Trophoblast cell (in vitro differentiated cells and primary cell): Measurements from ENCODE around the gene HERPUD2.

Experiments
- DNase-seq, 2 donors: peaks; one replicate each; pipeline ENCODE4 v3.0.0-alpha.2; 2016
- H2AFZ ChIP-seq: 2 replicates; pipeline ENCODE4 v1.6.1; 2013; ENCODE audit warnings: low read length, moderate library complexity, mild to moderate bottlenecking; ENCODE audit not compliant: insufficient read depth, poor library complexity
- H2AK5ac ChIP-seq: 2 replicates; pipeline ENCODE4 v1.6.1; 2013; ENCODE audit warnings: mild to moderate bottlenecking, low read length
- H2BK120ac ChIP-seq: 2 replicates; pipeline ENCODE4 v1.6.1; 2013; ENCODE audit warnings: low read length, mild to moderate bottlenecking, moderate library complexity; ENCODE audit not compliant: insufficient read depth, poor library complexity
- H2BK12ac ChIP-seq: 2 replicates; pipeline ENCODE4 v1.6.1; 2013; ENCODE audit warnings: mild to moderate bottlenecking, low read length, moderate library complexity
- H2BK5ac ChIP-seq: 2 replicates; pipeline ENCODE4 v1.6.1; 2013; ENCODE audit warnings: low read length, low read depth, moderate library complexity, mild to moderate bottlenecking; ENCODE audit not compliant: poor library complexity
- H3K14ac ChIP-seq: 2 replicates; pipeline ENCODE4 v1.6.1; 2013; ENCODE audit warnings: mild to moderate bottlenecking, low read length
- H3K18ac ChIP-seq: 2 replicates; pipeline ENCODE4 v1.6.1; 2013; ENCODE audit warnings: mild to moderate bottlenecking, low read length
- H3K23ac ChIP-seq: 2 replicates; pipeline ENCODE4 v1.6.1; 2013; ENCODE audit warnings: low read length
- H3K27ac ChIP-seq: 2 replicates; pipeline ENCODE4 v1.5.1; 2013; ENCODE audit warnings: low read depth, mild to moderate bottlenecking, inconsistent platforms, low read length, moderate library complexity
- H3K27me3 ChIP-seq: 2 replicates; pipeline ENCODE4 v1.6.1; 2013; ENCODE audit warnings: inconsistent platforms, mild to moderate bottlenecking, low read length, moderate library complexity; ENCODE audit not compliant: insufficient read depth
- H3K36me3 ChIP-seq, 2 experiments: 1 replicate in 1 of 2; 2 replicates in 1 of 2; pipeline ENCODE4 v1.6.1; 2013; ENCODE audit warnings: low read length in 2 of 2, mild to moderate bottlenecking in 2 of 2, moderate library complexity in 1 of 2; ENCODE audit not compliant: insufficient read depth in 2 of 2, control insufficient read depth in 1 of 2
- H3K4ac ChIP-seq: 2 replicates; pipeline ENCODE4 v1.6.1; 2013; ENCODE audit warnings: low read depth, mild to moderate bottlenecking, low read length, moderate library complexity
- H3K4me1 ChIP-seq, 2 experiments: 1 replicate in 1 of 2; 2 replicates in 1 of 2; pipeline ENCODE4 v1.6.1; 2013; ENCODE audit warnings: low read length in 2 of 2, mild to moderate bottlenecking in 2 of 2, moderate library complexity in 1 of 2; ENCODE audit not compliant: insufficient read depth in 2 of 2, control insufficient read depth in 1 of 2
- H3K4me2 ChIP-seq: 2 replicates; pipeline ENCODE4 v1.6.1; 2013; ENCODE audit warnings: inconsistent platforms, mild to moderate bottlenecking, low read length, moderate library complexity
- H3K4me3 ChIP-seq: 2 replicates; pipeline ENCODE4 v1.5.1; 2013; ENCODE audit warnings: mild to moderate bottlenecking, low read depth, low read length, inconsistent platforms
- H3K79me1 ChIP-seq: one replicate; pipeline ENCODE4 v1.6.1; 2013; ENCODE audit warnings: low read length
- H3K79me2 ChIP-seq: 2 replicates; pipeline ENCODE4 v1.6.1; 2013; ENCODE audit warnings: low read length, mild to moderate bottlenecking; ENCODE audit not compliant: control insufficient read depth, insufficient read depth, poor library complexity
- H3K9ac ChIP-seq: 2 replicates; pipeline ENCODE4 v1.6.1; 2013; ENCODE audit warnings: mild to moderate bottlenecking, low read length
- H3K9me3 ChIP-seq: 2 replicates; pipeline ENCODE4 v1.6.1; 2013; ENCODE audit warnings: low read depth, mild to moderate bottlenecking, control low read depth, inconsistent platforms, low read length; ENCODE audit not compliant: insufficient read depth
- H4K12ac ChIP-seq: 2 replicates; pipeline ENCODE4 v1.6.1; 2013; ENCODE audit warnings: low read depth, mild to moderate bottlenecking, low read length, moderate library complexity
- H4K8ac ChIP-seq: 2 replicates; pipeline ENCODE4 v1.6.1; 2013; ENCODE audit warnings: low read depth, mild to moderate bottlenecking, low read length, moderate library complexity
- H4K91ac ChIP-seq: one replicate; pipeline ENCODE4 v1.6.1; 2013; ENCODE audit warnings: low read depth, mild to moderate bottlenecking, low read length, moderate library complexity
- WGBS: extraction: QIAGEN DNeasy Blood & Tissue Kit; methylation state at CpG from one replicate; pipeline ENCODE4 v1.1.7; 2013; ENCODE audit warnings: missing lambda C conversion rate; ENCODE audit not compliant: insufficient read length, insufficient coverage; ENCODE audit errors: extremely low coverage; 5-methylcytosine and 5-hydroxymethylcytosine counted together

HERPUD2 gene

GRCh38 chr7:35718047-35718446 is 23.1 kb upstream of the HERPUD2 start:
- H3K27ac ChIP-seq = no peak overlapping the region
- no peaks in the 10 kb centered on the region for H3K79me2 ChIP-seq
- H3K4me3 ChIP-seq = no peak overlapping the region
- peaks cover 5 to 11% of the 10 kb centered on the region in 2 experiments for H3K4me1 ChIP-seq
- H4K12ac ChIP-seq = no peak overlapping the region
- H3K14ac ChIP-seq = no peak overlapping the region
- no peak overlapping the region for H2BK5ac ChIP-seq
- H2AFZ ChIP-seq = no peak overlapping the region
- H3K23ac ChIP-seq = no peak overlapping the region
- no peak overlapping the region for H2BK12ac ChIP-seq
- H2BK120ac ChIP-seq = no peak overlapping the region
- H3K4ac ChIP-seq = no peak overlapping the region
- no peak for DNase-seq
- H3K9me3 ChIP-seq = no peaks in the 10 kb centered on the region
- no peaks in the 10 kb centered on the region for H3K27me3 ChIP-seq
- WGBS = no CpG with 5 or more reads among the region's 1 CpG
- H4K91ac ChIP-seq = no peak overlapping the region
- H3K18ac ChIP-seq = no peak overlapping the region
- H2AK5ac ChIP-seq = no peak overlapping the region
- H3K36me3 ChIP-seq = no peaks in the 10 kb centered on the region
- H3K4me2 ChIP-seq = no peak overlapping the region
- no peak overlapping the region for H3K9ac ChIP-seq
- H3K79me1 ChIP-seq = no peaks in the 10 kb centered on the region
- H4K8ac ChIP-seq = no peak overlapping the region

DNA sequence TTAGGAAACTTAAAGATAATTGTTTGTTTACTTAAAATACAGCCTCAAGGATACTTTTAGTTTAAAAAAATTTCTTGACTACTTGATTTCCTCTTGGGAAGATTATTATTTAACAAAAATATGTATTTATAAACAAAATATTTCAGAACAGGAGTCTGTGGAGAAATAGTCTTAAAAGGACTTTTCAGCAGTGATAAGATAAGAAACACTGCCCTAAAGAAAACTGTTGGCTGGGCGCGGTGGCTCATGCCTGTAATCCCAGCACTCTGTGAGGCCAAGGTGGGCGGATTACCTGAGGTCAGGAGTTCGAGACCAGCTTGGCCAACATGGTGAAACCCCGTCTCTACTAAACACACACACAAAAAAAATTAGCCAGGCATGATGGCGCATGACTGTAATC is 22.6 kb upstream of the HERPUD2 start:
- H3K36me3 ChIP-seq = no peaks in the 10 kb centered on the region

GRCh38 chr7:35717013-35717412 is 22.1 kb upstream of the HERPUD2 start:
- WGBS = no CpG with 5 or more reads among the region's 1 CpG
- no peak for DNase-seq

More for the DNA sequence above, 22.6 kb upstream of the HERPUD2 start:
- Histone ChIP-seq H4K91ac (no peak overlapping the region), H3K79me1 (no peaks in the 10 kb centered on the region), H3K27me3 (no peaks in the 10 kb centered on the region), H3K23ac (no peak overlapping the region), H2AK5ac (no peak overlapping the region), H2BK5ac (no peak overlapping the region), H2AFZ (no peak overlapping the region), H4K12ac (no peak overlapping the region), H3K4me1 (peaks cover 5 to 11% of the 10 kb centered on the region in 2 experiments), H3K18ac (no peak overlapping the region), H3K4me2 (no peak overlapping the region), H3K27ac (no peak overlapping the region), H3K14ac (no peak overlapping the region), H3K9ac (no peak overlapping the region), H3K4me3 (no peak overlapping the region), H3K79me2 (no peaks in the 10 kb centered on the region), H4K8ac (no peak overlapping the region), H2BK12ac (no peak overlapping the region), H3K9me3 (no peaks in the 10 kb centered on the region), H3K4ac (no peak overlapping the region), H2BK120ac (no peak overlapping the region)
- WGBS = no CpG with 5 or more reads among the region's 6 CpGs
- DNase-seq = no peak

GRCh38 chr7:35716038-35716803 is 21.3 kb upstream of the HERPUD2 start:
- Histone ChIP-seq H2AFZ (no peak overlapping the region), H4K91ac (no peak overlapping the region), H2AK5ac (no peak overlapping the region), H3K27me3 (no peaks in the 10 kb centered on the region), H3K9me3 (no peaks in the 10 kb centered on the region), H3K23ac (no peak overlapping the region), H3K4ac (no peak overlapping the region), H3K4me3 (no peak overlapping the region), H2BK5ac (no peak overlapping the region), H3K79me1 (no peaks in the 10 kb centered on the region), H3K79me2 (no peaks in the 10 kb centered on the region), H3K18ac (no peak overlapping the region), H3K27ac (no peak overlapping the region), H4K12ac (no peak overlapping the region), H3K9ac (no peak overlapping the region), H3K14ac (no peak overlapping the region), H4K8ac (no peak overlapping the region), H3K4me2 (no peak overlapping the region), H2BK120ac (no peak overlapping the region), H3K36me3 (no peaks in the 10 kb centered on the region), H3K4me1 (peaks cover 5 to 11% of the 10 kb centered on the region in 2 experiments), H2BK12ac (no peak overlapping the region)
- no CpG with 5 or more reads among the region's 5 CpGs for WGBS
- peak; percentile 16 to 72 for DNase-seq

More at GRCh38 chr7:35717013-35717412, 22.1 kb upstream of the HERPUD2 start:
- Histone ChIP-seq H2BK5ac (no peak overlapping the region), H3K9ac (no peak overlapping the region), H3K79me1 (no peaks in the 10 kb centered on the region), H3K4me1 (peaks cover 5 to 11% of the 10 kb centered on the region in 2 experiments), H3K23ac (no peak overlapping the region), H3K79me2 (no peaks in the 10 kb centered on the region), H3K36me3 (no peaks in the 10 kb centered on the region), H4K8ac (no peak overlapping the region), H3K9me3 (no peaks in the 10 kb centered on the region), H3K14ac (no peak overlapping the region), H3K4ac (no peak overlapping the region), H2BK12ac (no peak overlapping the region), H3K4me3 (no peak overlapping the region), H4K12ac (no peak overlapping the region), H2AFZ (no peak overlapping the region), H3K27ac (no peak overlapping the region), H3K27me3 (no peaks in the 10 kb centered on the region), H2AK5ac (no peak overlapping the region), H4K91ac (no peak overlapping the region), H2BK120ac (peak overlapping the region; percentile 38), H3K4me2 (no peak overlapping the region), H3K18ac (no peak overlapping the region)
